Stimulated activated memory B cell treated with anti-CD40 and anti-IgM and Interleukin-4, amounts not matched to agents 10 μg/mL and 1 μg/mL and 100 μg/mL, for 72 hours (primary cell): Measurements from ENCODE around the gene TEX29.

Experiments
- ATAC-seq: fragments of 150-1000 bp; cut with Tn5 transposase; 2 replicates; pipeline ENCODE4 v1.10.0; 2021
- H3K27ac Mint-ChIP-seq: one replicate; pipeline ENCODE4 v1.8.0; 2022; ENCODE audit warnings: mild to moderate bottlenecking, mixed read lengths
- H3K27me3 Mint-ChIP-seq: one replicate; pipeline ENCODE4 v1.8.0; 2022; ENCODE audit warnings: mixed read lengths
- H3K36me3 Mint-ChIP-seq: one replicate; pipeline ENCODE4 v1.8.0; 2022; ENCODE audit warnings: mixed read lengths
- H3K4me1 Mint-ChIP-seq: one replicate; pipeline ENCODE4 v1.8.0; 2022; ENCODE audit warnings: mixed read lengths
- H3K4me3 Mint-ChIP-seq: one replicate; pipeline ENCODE4 v1.8.0; 2022; ENCODE audit warnings: mild to moderate bottlenecking, moderate library complexity, mixed read lengths
- H3K9me3 Mint-ChIP-seq: one replicate; pipeline ENCODE4 v1.8.0; 2022; ENCODE audit warnings: mixed read lengths

Gene TEX29

GRCh38 chr13:111361046-111361872 lies 40.8 kb downstream of the TEX29 start:
- H3K4me3 Mint-ChIP-seq, result no peak overlapping the region
- no peaks in the 10 kb centered on the region for H3K9me3 Mint-ChIP-seq
- no peak overlapping the region for H3K27ac Mint-ChIP-seq
- H3K27me3 Mint-ChIP-seq, result peaks cover 33% of the 10 kb centered on the region
- peaks cover 8% of the 10 kb centered on the region for H3K4me1 Mint-ChIP-seq
- H3K36me3 Mint-ChIP-seq, result no peaks in the 10 kb centered on the region
- no peak for ATAC-seq

GRCh38 chr13:111361873-111362648 lies 41.6 kb downstream of the TEX29 start:
- H3K4me1 Mint-ChIP-seq, result peaks cover 8% of the 10 kb centered on the region
- H3K4me3 Mint-ChIP-seq, result no peak overlapping the region
- H3K27ac Mint-ChIP-seq, result no peak overlapping the region
- peak; percentile 40 for ATAC-seq
- peaks cover 33% of the 10 kb centered on the region for H3K27me3 Mint-ChIP-seq
- H3K9me3 Mint-ChIP-seq, result no peaks in the 10 kb centered on the region
- H3K36me3 Mint-ChIP-seq, result no peaks in the 10 kb centered on the region

- ATAC-seq, result no peak
- Mint-ChIP-seq H3K27me3 (peaks cover 33% of the 10 kb centered on the region), H3K4me3 (no peak overlapping the region), H3K4me1 (peaks cover 8% of the 10 kb centered on the region), H3K9me3 (no peaks in the 10 kb centered on the region), H3K27ac (no peak overlapping the region), H3K36me3 (no peaks in the 10 kb centered on the region)
These were observed 42.7 kb downstream of the TEX29 start for GRCh38 chr13:111363121-111363520.

- no peak for ATAC-seq
- Mint-ChIP-seq H3K4me3 (no peak overlapping the region), H3K27ac (no peak overlapping the region), H3K27me3 (peaks cover 33% of the 10 kb centered on the region), H3K4me1 (peaks cover 8% of the 10 kb centered on the region), H3K36me3 (no peaks in the 10 kb centered on the region), H3K9me3 (no peaks in the 10 kb centered on the region)
These were observed 43.1 kb downstream of the TEX29 start for GRCh38 chr13:111363591-111363990.

- Mint-ChIP-seq H3K9me3 (peaks cover 2% of the 10 kb centered on the region), H3K27ac (no peak overlapping the region), H3K36me3 (no peaks in the 10 kb centered on the region), H3K4me1 (peaks cover 8% of the 10 kb centered on the region), H3K27me3 (peaks cover 33% of the 10 kb centered on the region), H3K4me3 (no peak overlapping the region)
- ATAC-seq, result no peak
These were observed 44.9 kb downstream of the TEX29 start for GRCh38 chr13:111365149-111366005.

- H3K27ac Mint-ChIP-seq, result no peak overlapping the region
- H3K36me3 Mint-ChIP-seq, result no peaks in the 10 kb centered on the region
- peaks cover 23% of the 10 kb centered on the region for H3K27me3 Mint-ChIP-seq
- ATAC-seq, result no peak
- H3K4me3 Mint-ChIP-seq, result no peak overlapping the region
- H3K4me1 Mint-ChIP-seq, result peaks cover 4% of the 10 kb centered on the region
- H3K9me3 Mint-ChIP-seq, result peaks cover 4% of the 10 kb centered on the region
These were observed 46.9 kb downstream of the TEX29 start for GRCh38 chr13:111367340-111367739.

- Mint-ChIP-seq H3K4me3 (no peak overlapping the region), H3K27me3 (peaks cover 20% of the 10 kb centered on the region), H3K9me3 (peaks cover 9% of the 10 kb centered on the region), H3K27ac (no peak overlapping the region), H3K4me1 (peaks cover 6% of the 10 kb centered on the region), H3K36me3 (no peaks in the 10 kb centered on the region)
- ATAC-seq, result no peak
These were observed 47.6 kb downstream of the TEX29 start for GRCh38 chr13:111368091-111368490.

GRCh38 chr13:111370147-111370546 lies 49.7 kb downstream of the TEX29 start:
- Mint-ChIP-seq H3K36me3 (no peaks in the 10 kb centered on the region), H3K4me1 (peaks cover 10% of the 10 kb centered on the region), H3K27ac (no peak overlapping the region), H3K9me3 (peaks cover 13% of the 10 kb centered on the region), H3K4me3 (no peak overlapping the region), H3K27me3 (peaks cover 9% of the 10 kb centered on the region)
- ATAC-seq, result no peak

- Mint-ChIP-seq H3K4me1 (peaks cover 10% of the 10 kb centered on the region), H3K27ac (no peak overlapping the region), H3K4me3 (no peak overlapping the region), H3K9me3 (peaks cover 13% of the 10 kb centered on the region), H3K27me3 (peaks cover 2% of the 10 kb centered on the region), H3K36me3 (no peaks in the 10 kb centered on the region)
- ATAC-seq, result no peak
These were observed 50.4 kb downstream of the TEX29 start for GRCh38 chr13:111370570-111371535.

GRCh38 chr13:111371720-111372119 lies 51.3 kb downstream of the TEX29 start:
- H3K9me3 Mint-ChIP-seq, result peaks cover 13% of the 10 kb centered on the region
- ATAC-seq, result no peak
- H3K4me3 Mint-ChIP-seq, result no peak overlapping the region
- no peak overlapping the region for H3K27ac Mint-ChIP-seq
- no peaks in the 10 kb centered on the region for H3K36me3 Mint-ChIP-seq
- H3K27me3 Mint-ChIP-seq, result no peaks in the 10 kb centered on the region
- peaks cover 10% of the 10 kb centered on the region for H3K4me1 Mint-ChIP-seq

GRCh38 chr13:111372651-111373425 lies 52.4 kb downstream of the TEX29 start:
- Mint-ChIP-seq H3K36me3 (no peaks in the 10 kb centered on the region), H3K27ac (no peak overlapping the region), H3K9me3 (peaks cover 13% of the 10 kb centered on the region), H3K4me1 (peaks cover 10% of the 10 kb centered on the region), H3K4me3 (no peak overlapping the region), H3K27me3 (no peaks in the 10 kb centered on the region)
- ATAC-seq, result peak; percentile 13

GRCh38 chr13:111373486-111373885 lies 53.0 kb downstream of the TEX29 start:
- Mint-ChIP-seq H3K9me3 (peaks cover 13% of the 10 kb centered on the region), H3K27me3 (no peaks in the 10 kb centered on the region), H3K4me1 (peaks cover 10% of the 10 kb centered on the region), H3K36me3 (no peaks in the 10 kb centered on the region), H3K27ac (no peak overlapping the region), H3K4me3 (no peak overlapping the region)
- no peak for ATAC-seq

GRCh38 chr13:111380431-111380830 lies 60.0 kb downstream of the TEX29 start:
- H3K27me3 Mint-ChIP-seq, result peaks cover 60% of the 10 kb centered on the region
- H3K27ac Mint-ChIP-seq, result no peak overlapping the region
- no peaks in the 10 kb centered on the region for H3K36me3 Mint-ChIP-seq
- no peaks in the 10 kb centered on the region for H3K4me1 Mint-ChIP-seq
- no peak overlapping the region for H3K4me3 Mint-ChIP-seq
- ATAC-seq, result no peak
- H3K9me3 Mint-ChIP-seq, result no peaks in the 10 kb centered on the region

GRCh38 chr13:111382411-111382810 lies 62.0 kb downstream of the TEX29 start:
- Mint-ChIP-seq H3K27ac (no peak overlapping the region), H3K27me3 (peaks cover 60% of the 10 kb centered on the region), H3K4me3 (no peak overlapping the region), H3K36me3 (no peaks in the 10 kb centered on the region), H3K4me1 (no peaks in the 10 kb centered on the region), H3K9me3 (no peaks in the 10 kb centered on the region)
- ATAC-seq, result no peak
